GM18873 (cell line): ENCODE measurements around the gene SUV39H1.

Source experiments
- ATAC-seq: cut with Tn5 transposase; IDR thresholded peaks from one replicate; pipeline ENCODE4 v1.9.1; 2021; ENCODE audit warnings: mild to moderate bottlenecking, moderate library complexity, moderate number of reproducible peaks; ENCODE audit not compliant: unreplicated experiment, low FRiP score

Gene SUV39H1

GRCh38 chrX:48711162-48711928, 14.8 kb downstream of the SUV39H1 start:
- no peak for ATAC-seq

DNA sequence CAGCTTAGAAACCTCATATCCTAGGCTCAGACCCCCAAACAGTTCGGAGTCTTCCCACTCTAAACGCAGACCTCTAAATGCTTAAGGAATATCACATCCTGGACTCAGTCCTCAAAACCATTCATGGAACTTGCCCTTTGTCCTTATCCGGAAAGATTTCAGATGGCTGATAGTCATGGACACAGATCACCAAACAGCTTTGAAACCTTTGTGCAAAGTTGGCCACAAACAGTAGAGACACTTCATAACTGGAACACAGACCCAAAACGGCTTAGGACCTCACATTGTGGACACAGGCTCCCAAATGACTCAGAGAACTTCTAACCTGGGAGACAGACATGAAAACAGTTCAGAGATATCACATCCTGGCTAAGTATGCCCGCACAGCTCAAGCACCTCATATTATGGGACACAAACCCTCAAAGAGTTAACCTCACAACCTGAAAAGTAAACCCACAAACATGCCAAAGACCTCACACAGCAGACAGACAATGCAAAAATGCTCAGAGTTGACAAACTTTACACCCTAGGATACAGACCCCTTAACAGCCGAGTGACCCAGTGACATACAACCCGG, 15.5 kb downstream of the SUV39H1 start:
- ATAC-seq = no peak

GRCh38 chrX:48713847-48714246, 17.3 kb downstream of the SUV39H1 start:
- ATAC-seq = no peak

- no peak for ATAC-seq
These were observed 18.0 kb downstream of the SUV39H1 start for GRCh38 chrX:48714573-48714972.

DNA sequence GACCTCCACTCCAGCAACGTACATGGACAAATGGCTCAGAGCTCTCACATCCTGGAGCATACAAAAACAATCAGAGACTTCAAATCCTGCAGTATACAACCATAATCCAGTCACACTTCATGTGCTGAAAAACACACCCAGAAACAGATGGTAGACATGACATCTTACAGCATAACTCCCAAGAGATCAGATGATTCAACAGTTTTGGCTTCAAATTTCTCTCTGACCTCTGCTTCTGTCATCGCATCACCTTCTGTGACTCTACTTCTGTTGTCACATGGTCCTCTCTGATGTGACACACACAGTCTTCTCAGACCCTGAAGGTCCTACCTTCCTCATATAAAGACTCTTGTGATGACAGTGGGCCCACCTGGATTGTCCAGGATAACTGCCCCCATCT, 18.5 kb downstream of the SUV39H1 start:
- ATAC-seq = no peak

DNA sequence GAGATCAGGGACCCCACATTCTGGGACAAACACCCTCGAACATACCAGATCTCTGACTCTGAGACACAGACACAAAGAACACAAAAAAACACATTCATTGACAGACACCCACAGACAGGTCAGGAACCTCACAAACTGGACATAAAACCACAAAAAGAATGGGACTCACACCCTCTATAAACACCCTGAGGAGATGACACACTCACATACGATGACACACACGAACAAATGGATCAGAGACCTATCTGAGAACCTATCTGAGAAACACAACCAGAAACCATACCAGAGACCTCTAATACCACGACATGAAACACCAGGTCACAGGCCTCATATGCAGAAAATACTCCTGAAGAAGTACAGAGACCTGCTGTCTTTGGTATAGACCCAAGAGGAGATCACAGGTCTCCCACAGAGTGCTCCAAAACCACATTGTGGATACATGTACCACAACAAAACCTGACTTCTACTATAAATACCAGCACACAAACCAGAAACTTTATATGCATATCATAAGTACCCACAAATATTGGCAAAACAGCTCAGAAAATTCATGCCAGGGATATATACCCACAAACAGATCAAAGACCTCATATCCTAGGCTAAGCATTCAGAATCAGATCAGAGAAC, 19.5 kb downstream of the SUV39H1 start:
- no peak for ATAC-seq

DNA sequence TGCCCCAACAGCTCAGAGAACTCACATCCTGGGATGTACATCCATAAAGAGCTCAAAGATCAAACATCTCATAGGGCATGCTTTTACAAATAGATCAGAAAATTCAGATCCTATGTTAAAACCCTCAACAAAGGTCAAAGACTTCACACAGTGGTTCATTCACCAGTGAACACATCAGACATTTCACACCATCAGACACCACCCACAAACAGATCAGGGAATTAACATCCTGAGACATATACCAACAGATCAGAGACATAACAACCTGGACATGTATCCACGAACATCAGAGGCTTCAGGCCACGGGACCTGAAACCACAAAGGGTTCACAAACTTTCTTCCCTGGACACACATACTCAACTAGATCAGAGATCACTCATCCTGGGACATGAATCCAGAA, 23.4 kb downstream of the SUV39H1 start:
- no peak for ATAC-seq

DNA sequence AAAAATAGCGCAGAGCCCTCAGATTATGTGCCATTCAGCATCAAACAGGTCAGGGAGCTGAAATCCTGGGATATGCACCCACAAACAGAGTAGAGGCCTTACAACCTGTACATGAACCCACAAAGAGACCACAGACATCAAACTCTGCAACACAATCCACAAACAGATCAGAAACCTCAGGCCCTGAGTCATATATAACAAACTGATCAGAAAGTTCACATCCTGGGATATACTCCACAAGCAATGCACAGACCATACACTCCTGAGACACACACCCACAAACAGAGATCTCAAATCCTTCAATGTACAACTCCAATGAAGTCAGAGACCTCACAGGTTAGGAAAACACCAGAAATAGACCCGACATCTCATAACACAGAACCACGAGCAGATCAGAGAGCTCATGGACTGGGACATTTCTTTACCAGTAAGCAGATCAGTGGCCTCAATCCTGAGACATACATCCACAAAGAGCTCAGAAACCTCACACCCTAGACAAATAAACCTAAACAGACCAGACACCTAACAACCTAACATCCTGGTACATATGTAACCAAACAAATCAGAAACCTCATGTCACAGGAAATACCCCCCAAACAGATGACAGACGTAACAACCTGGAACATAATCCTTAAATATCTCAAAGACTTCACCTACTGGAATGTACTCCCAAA, 24.2 kb downstream of the SUV39H1 start:
- no peak for ATAC-seq

DNA sequence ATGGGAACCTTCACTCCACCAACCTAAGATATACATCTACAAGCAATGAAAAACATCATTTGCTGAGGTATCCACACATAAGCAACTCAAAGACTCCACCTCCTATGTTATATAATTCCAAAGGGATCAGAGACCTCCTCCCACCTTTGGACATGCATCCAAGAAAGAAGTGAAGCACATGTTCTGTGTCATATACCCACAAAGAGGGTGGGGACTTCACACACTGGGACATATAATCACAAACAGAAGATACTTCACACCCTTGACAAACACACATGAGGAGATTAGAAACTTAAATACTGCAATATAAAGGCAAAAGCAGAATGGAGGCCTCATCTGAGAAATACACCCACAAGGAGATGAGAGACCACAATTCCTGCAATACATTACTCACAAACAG, 25.4 kb downstream of the SUV39H1 start:
- no peak for ATAC-seq

GRCh38 chrX:48726596-48726995, 30.1 kb downstream of the SUV39H1 start:
- no peak for ATAC-seq

DNA sequence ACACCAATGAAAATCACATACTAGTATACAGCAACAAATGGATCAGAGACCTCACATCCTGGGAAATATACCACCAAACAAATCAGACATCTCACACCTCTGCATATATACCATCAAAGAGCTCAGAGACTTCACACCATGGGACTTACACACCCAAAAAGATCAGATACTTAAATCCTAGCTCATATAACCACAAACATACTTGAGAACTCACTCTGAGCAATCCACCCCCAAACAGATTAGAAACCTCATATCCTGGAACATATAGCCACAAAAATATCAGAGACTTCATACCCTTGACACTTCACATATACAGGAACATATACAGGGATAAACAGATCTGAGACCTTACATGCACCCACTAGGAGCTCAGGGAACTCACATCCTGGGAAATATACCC, 32.1 kb downstream of the SUV39H1 start:
- no peak for ATAC-seq

GRCh38 chrX:48736303-48736702, 39.8 kb downstream of the SUV39H1 start:
- no peak for ATAC-seq

- no peak for ATAC-seq
These were observed 40.3 kb downstream of the SUV39H1 start for GRCh38 chrX:48736878-48737212.

DNA sequence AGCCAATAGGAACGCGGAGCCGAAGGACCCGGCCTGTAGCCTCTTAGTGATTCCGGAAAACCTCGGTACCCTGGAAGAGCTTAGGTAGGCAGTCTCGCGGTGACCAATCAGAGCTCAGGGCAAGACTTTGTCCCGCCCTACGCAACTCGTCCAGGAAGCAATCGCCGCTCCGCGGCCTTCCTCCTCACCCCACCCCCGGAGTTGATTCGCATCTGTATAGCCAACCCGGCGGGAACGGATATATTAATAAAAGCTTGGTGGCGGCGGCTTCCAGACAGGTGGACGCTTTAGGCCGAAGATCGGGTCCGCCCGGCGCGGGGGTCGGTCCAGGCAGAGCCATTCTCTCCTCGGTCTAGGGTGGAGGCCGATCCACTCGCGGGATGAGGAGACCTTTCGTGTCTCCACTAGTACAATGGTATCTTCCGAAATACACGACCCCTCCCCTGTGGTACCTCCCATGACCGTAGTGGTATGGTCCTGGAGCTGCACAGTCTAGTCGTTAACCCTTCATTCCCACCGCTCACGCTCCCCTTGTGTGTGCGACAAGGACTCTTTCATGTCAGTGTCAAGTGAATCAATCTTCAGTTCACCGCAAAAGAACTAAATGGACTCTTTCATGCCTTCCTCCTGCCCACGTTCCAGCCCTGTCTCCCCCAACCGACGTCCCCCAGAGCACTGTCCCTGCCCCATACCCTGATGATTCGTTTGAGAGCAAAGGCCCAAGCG, 40.8 kb downstream of the SUV39H1 start:
- ATAC-seq = peak; percentile 97

DNA sequence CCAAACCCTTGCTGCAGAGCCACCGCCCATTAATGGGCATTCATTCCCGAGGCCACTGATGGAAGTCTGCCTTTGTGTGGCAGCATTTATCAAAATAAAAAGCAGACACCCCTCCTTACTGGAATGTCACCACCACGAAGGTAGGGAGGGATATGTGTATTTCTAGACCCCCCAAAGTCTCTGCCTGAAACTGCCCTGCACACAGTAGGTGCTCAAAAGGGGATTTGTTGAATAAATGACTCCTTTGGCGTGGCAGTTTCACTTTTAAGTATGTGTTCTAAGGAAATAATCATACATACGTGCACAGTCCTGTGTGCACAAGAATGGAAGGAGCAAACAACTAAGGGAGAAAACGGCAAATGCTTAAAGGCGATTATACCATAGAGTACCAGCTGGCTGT, 41.4 kb downstream of the SUV39H1 start:
- ATAC-seq = no peak

GRCh38 chrX:48741834-48742233, 45.3 kb downstream of the SUV39H1 start:
- ATAC-seq = no peak

DNA sequence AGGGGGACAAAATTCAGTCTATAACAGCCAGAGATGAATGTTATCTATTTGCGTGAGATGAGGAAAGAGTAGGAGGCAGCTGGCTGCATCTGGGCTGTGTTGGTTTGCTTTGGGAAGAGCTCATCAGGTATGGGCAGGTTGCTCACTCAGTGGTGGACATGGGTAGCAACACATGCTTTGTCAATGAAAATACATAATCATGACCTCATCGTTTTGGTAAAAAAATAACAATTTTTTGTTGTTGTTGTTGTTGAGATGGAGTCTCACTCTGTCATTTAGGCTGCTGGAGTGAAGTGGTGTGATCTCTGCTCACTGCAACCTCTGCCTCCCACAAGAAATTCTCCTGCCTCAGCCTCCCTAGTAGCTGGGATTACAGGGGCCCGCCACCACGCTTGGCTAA, 48.7 kb downstream of the SUV39H1 start:
- ATAC-seq = no peak

- ATAC-seq = no peak
These were observed 51.0 kb downstream of the SUV39H1 start for GRCh38 chrX:48747415-48748016.

DNA sequence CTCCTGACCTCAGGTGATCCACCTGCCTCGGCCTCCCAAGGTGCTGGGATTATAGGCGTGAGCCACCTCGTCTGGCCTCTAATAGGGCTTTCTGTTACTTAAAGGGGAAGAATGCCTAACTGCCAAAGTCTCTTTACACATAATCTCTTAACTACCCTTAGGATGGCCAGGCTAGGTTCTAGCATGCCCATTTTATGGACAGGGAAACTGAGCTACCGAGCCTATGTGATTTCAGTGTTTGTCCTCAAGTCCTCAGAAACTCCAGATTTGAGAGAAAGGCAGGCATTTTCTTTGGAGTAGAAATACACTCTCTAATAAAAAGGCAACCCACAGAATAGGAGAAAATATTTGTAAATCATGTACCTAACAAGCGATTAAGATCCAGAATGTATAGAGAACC, 52.6 kb downstream of the SUV39H1 start:
- no peak for ATAC-seq

GRCh38 chrX:48751343-48751742, 54.8 kb downstream of the SUV39H1 start:
- no peak for ATAC-seq
